Fibroblast of peridontal ligament (primary cell): ENCODE data around the gene RPS23.
A peak's percentile ranks its signal among the peaks of the same experiment; 100 is the strongest.

ENCODE experiments used
- DNase-seq: peaks from one replicate; pipeline ENCODE4 v3.0.0-alpha.2; 2010; ENCODE audit errors: extremely low read depth

The RPS23 gene

GRCh38 chr5:82244854-82245635 is 33.1 kb downstream of the RPS23 start:
- peak; percentile 42 for DNase-seq

GRCh38 chr5:82244151-82244550 is 34.0 kb downstream of the RPS23 start:
- no peak for DNase-seq

- no peak for DNase-seq
Observed at GRCh38 chr5:82234885-82235284, 43.3 kb downstream of the RPS23 start.

- DNase-seq = peak; percentile 79
Observed at GRCh38 chr5:82225525-82226172, 52.5 kb downstream of the RPS23 start.
